Prostate gland (tissue), 2 donors: ENCODE results near the gene ZSCAN5C.

ENCODE experiments used
- CTCF ChIP-seq, 4 experiments: fragments of 200-600 bp in 2 of 4; fragments of 450-650 bp in 2 of 4; sonication (generic) in 2 of 4; IDR thresholded peaks; 1 replicate in 3 of 4; 2 replicates in 1 of 4; pipeline ENCODE4 v1.5.1; 2016 to 2019; ENCODE audit warnings: antibody characterized with exemption in 4 of 4, mild to moderate bottlenecking in 2 of 4, moderate library complexity in 2 of 4
- POLR2A ChIP-seq: fragments of 450-650 bp; IDR thresholded peaks from one replicate; pipeline ENCODE4 v1.6.1; 2016; ENCODE audit warnings: antibody characterized with exemption, mild to moderate bottlenecking
- POLR2AphosphoS5 ChIP-seq: sonication (generic); formaldehyde crosslinking; IDR thresholded peaks from one replicate; pipeline ENCODE4 v1.6.1; 2017; ENCODE audit warnings: antibody characterized with exemption

- TF ChIP-seq POLR2A (no peak), CTCF (IDR thresholded peaks at IDR 0.05) (no peak), POLR2AphosphoS5 (no peak)
Observed at GRCh38 chr19:56162258-56162657, 39.8 kb upstream of the ZSCAN5C start.
